ENCODE results near the gene BAIAP2L2.
A peak's percentile ranks its signal among the peaks of the same experiment; 100 is the strongest.
"Not testable (repeated sequence)": the region's sequence is repeated elsewhere in the genome, so short reads cannot be mapped to it uniquely, and the experiment has no call there.

The BAIAP2L2 gene, protein sequence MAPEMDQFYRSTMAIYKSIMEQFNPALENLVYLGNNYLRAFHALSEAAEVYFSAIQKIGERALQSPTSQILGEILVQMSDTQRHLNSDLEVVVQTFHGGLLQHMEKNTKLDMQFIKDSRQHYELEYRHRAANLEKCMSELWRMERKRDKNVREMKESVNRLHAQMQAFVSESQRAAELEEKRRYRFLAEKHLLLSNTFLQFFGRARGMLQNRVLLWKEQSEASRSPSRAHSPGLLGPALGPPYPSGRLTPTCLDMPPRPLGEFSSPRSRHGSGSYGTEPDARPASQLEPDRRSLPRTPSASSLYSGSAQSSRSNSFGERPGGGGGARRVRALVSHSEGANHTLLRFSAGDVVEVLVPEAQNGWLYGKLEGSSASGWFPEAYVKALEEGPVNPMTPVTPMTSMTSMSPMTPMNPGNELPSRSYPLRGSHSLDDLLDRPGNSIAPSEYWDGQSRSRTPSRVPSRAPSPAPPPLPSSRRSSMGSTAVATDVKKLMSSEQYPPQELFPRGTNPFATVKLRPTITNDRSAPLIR

DNA sequence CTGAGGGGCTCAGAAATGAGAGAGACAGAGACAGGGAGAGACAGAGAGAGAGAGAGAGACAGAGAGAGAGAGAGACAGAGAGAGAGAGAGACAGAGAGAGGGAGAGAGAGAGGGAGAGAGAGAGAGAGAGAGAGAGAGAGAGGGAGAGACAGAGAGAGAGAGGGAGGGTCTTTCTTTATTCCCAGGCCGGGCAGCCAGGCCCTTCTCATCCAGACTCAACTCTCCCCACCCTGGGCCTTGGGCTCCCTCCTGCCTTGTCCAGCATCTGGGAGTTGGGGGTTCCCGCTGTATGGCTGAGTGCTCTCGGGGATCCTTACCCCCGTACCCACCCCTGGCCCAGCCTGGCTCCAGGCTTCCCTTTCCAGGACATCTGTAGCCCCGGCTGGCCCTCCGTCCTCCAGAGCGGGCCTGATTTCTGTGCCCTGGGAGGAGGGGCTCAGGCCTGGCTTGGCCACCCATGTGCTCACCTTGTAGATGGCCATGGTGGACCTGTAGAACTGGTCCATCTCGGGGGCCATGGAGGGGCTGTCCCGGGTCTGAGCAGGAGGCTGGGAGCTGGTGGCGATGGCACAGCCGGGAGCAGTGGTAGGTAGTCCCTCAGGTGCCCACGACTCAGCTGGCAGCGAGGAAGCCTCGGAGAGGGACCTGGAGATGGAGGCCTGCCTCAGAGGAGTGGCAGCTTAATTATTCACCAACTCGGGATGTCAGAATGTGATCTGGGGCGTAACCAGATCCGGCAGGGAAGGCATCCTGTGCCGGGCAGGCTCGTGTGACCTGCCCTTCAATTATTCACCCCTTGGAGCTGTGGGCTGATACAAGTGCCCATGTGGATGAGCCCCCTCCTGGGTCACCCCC lies at the start of gene BAIAP2L2:
Gene BAIAP2L2 (minus strand): TSS at position 677 of the 855 bp plus-strand sequence. CDS start 159 bp downstream, at position 518.
- DNase-seq (ENCODE audit: low read depth), result no peak

DNA sequence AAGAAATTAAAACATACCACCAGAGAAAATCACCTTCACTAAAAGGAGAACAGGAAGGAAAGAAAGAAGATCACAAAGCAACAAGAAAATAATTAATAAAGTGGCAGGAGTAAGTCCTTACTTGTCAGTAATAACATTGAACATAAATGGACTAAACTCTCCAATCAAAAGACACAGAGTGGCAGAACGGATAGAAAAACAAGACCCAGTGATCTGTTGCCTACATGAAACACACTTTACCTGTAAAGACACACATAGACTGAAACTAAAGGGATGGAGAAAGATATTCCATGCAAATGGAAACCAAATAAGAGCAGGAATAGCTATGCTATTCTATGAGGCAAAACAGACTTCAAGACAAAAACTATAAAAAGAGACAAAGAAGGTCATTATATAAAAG lies 45.2 kb upstream of the BAIAP2L2 start:
- no peak for DNase-seq (ENCODE audit: low read depth)

DNA sequence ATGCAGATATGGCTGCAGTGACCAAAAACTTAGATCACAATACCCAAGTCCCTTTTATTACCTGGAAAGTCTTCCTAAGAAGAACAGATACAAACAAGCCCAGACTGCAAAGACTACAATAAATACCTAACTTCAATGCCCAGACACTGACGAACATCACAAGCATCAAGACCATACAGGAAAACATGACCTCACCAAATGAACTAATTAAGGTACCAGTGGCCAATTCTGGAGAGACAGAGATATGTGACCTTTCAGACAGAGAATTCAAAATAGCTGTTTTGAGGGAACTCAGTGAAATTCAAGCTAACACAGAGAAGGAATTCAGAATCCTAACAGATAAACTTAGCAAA lies 44.1 kb upstream of the BAIAP2L2 start:
- not testable (repeated sequence) for DNase-seq (ENCODE audit: low read depth)

DNA sequence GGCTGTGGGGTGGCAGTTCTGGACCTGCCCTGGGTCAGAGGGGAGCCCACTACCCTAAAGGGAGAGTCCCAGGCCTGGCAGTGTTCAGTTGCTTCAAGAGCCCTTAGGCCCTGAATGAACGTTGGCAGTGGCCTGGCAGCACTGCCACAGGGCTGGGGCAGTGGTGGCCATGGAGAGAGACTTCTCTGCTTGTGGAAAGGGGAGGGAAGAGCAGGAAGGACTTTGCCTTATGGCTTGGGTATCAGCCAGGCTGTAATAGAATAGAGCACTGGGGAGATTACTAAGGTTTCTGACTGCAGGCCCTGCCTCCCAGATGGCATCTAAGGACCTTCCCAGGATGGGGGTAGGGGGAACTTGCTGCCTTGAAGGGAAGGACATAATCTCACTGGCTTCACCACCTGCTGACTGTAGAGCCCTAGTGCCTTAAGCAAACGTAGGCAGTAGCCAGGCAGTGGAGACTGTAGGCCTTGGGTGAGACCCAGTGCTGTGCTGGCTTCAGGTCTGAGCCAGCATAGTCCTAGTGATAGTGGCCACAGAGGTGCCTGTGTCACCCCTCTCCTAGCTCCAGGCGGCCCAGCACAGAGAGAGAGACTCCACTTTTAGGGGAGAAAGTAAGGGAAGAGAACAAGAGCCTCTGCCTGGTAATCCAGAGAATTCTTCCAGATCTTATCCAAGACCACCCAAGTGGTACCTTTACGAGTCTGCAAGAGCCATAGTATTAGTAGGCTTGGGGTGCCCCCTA lies 43.5 kb upstream of the BAIAP2L2 start:
- no peak for DNase-seq (ENCODE audit: low read depth)

DNA sequence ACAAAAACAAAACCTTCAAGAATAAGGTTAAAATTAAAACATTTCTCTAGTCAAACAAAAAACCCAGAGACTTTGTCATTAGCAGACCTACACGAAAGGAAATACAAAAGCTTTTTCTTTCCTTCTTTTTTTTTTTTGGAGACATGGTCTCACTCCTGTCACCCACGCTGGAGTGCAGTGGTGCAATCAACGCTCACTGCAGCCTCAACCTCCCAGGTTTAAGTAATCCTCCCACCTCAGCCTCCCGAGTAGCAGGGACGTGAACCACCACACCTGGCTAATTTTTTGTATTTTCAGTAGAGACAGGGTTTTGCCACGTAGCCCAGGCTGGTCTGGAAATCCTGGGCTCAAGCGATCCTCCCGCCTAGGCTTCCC lies 40.6 kb upstream of the BAIAP2L2 start:
- DNase-seq (ENCODE audit: low read depth), result no peak

DNA sequence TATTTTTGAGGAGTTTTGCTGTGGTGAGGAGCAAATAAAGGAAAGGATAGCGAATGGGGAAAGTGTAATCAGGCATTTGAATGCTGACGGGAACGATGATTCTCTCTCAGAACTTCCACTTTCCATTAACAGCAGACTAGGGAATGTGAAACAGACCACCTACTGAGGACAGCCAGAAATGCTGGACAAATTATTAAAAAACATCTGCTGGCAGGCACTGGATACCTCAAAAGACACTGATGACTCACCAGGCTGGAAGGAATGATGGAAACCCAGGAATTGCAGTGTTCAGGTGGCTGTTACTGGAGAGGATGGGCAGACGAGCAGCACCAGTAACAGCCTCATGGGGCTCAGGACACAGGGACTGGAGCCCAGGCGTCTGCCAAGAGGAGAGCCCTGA lies 37.8 kb upstream of the BAIAP2L2 start:
- peak; percentile 35 for DNase-seq (ENCODE audit: low read depth)

DNA sequence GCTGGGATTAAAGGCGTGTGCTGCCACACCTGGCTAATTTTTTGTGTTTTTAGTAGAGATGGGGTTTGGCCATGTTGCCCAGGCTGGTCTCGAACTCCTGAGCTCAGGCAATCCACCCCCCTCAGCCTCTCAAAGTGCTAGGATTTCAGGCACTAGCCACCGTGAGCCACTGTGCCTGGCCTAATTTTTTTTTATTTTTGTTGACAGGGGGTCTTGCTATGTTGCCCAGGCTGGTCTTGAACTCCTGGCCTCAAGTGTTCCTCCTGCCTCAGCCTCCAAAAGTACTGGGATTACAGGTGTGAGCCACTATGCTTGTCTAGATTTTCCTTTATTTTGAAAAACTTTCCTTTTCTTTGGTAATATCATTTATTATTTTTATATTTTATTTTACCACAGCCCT lies 35.7 kb upstream of the BAIAP2L2 start:
- not testable (repeated sequence) for DNase-seq (ENCODE audit: low read depth)

DNA sequence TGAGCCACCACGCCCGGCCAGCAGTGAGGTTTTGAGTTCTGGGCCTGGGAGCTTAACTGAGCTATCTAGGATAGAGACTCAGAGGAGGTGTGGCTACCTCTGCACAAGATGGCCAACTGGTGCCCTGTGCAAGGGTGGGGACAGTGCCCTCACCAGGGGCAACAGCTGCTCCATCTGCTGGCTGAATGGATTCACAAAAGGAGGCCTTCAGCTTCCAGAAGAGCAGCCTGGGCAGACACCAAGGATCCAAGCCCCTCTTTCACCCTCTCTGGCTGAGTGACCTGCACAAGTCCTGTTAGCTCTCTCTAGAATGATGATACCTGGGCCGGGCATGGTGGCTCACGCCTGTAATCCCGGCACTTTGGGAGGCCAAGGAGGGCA lies 33.5 kb upstream of the BAIAP2L2 start:
- no peak for DNase-seq (ENCODE audit: low read depth)

DNA sequence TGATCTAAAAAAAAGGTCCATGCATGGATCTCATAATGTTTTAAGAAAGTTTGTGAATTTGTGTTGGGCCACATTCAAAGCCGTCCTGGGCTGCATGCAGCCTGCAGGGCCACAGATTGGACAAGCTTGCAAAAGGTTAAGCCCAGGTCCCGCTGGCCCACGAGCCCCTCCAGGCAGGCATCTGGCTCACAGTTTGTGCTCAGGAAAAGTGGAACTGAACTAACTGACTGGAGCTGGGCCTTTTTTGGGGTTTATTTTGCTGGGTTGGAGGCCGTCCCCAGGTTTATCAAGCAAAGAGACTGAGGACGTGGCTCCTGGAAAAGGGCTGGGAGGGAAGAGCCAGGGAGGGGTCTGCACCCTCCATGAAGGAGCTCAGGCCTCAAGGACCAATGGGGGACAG lies 32.1 kb upstream of the BAIAP2L2 start:
- DNase-seq (ENCODE audit: low read depth), result no peak

DNA sequence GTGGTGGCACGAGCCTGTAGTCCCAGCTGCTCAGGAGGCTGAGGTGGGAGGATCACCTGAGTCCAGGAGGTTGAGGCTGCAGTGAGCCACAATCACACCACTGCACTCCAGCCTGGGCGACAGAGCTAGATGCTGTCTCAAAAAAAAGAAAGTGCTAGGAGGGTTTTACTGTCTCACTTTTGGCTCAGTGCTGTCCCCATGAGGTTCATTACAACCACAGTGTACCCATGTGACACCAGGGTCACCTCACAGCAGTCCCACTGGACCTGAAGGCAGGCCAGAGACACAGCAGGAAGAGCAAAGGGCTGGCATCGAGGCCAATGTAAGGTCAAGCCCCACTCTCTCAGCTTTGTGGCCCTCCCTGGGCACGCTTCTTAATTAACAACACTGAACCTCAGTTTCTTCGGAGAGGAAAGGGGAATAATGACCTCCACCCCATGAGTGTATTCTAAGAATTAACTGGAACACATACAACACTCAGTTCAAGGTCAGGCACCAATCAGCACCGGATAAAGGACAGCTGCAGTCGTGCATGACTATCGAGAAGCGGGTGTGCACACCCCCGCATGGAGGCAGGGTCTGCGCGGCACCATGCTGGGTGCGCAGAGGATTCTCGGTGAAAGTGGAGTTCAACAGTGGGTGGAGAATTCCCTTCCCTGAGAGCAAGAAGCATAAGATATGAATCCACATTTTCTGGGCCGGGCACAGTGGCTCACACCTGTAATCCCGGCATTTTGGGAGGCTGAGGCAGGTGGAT lies 30.9 kb upstream of the BAIAP2L2 start:
- no peak for DNase-seq (ENCODE audit: low read depth)

DNA sequence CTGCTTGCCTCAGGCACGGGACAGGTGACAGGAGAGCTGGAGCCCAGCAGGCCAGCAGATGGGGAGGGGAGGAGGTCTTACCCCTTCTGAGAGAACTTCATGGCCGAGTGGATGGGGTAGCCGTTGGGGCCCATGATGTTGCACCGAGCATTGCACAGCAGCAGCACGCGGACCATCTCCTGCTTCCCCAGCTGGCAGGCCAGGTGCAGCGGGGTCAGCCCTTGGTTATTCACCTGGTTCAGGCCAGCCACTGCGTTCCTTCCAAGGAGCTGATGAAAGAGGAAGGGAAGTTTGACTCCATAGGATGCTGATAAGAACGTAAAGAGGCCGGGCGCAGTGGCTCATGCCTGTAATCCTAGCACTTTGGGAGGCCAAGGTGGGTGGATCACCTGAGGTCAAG lies 29.4 kb upstream of the BAIAP2L2 start:
- DNase-seq (ENCODE audit: low read depth), result no peak

DNA sequence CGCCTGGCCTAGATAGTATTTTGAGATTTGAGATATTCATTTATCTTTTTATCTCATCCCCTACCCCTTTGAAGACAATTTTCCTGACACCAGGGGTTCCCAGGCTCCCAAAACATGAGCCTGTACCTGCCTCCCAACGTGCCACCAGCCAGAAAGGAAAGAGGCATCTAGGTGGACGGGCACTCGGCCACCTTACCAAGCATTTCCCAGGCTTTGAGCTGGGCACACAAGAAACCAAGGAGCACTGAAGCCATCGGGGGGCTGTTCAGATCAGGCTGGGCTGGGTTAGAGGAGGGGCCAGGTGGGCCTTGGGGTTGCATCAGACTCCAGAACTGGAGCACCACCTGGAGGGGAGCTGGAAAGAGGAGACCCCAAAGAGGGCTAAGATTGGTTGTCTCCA lies 28.5 kb upstream of the BAIAP2L2 start:
- DNase-seq (ENCODE audit: low read depth), result no peak

DNA sequence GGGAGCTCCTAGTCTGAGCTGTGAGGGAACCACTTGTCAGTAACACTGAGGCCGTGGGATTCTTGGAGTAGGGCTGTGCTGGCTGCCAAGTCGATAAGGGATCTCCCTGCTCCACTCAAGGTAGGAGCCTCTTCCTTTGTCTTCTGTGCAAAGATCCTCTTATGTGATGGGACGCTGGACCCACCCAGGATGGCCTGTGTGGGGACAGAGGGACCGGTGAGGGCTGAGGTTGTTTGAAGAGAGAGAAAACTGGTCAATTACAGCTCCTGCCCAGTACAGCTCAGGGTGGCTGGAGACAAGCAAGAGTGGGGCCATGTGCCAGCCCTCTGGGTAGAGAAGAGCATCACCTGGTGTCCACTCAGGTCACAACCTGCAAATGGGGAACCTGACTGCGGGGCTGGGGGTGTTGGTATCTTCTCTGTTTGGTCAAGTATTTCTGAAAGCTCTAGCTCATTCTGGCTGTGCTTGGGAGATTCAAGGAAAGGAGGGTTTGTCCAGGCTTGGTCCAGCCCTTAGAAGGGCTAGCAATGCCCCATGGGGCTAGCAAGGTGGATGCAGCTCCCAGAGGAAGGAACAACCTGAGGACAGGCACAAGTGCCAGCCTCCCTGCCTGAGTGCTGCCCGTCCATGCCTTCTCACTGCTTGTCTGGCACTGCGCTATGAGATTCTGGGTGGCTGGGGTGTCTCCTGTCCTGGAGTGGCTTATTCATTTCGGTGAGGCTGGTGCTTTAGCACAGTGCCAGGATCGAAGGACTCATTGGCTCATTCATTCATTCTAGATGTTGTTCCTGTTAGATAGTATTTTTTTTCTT lies 27.6 kb upstream of the BAIAP2L2 start:
- DNase-seq (ENCODE audit: low read depth), result no peak

DNA sequence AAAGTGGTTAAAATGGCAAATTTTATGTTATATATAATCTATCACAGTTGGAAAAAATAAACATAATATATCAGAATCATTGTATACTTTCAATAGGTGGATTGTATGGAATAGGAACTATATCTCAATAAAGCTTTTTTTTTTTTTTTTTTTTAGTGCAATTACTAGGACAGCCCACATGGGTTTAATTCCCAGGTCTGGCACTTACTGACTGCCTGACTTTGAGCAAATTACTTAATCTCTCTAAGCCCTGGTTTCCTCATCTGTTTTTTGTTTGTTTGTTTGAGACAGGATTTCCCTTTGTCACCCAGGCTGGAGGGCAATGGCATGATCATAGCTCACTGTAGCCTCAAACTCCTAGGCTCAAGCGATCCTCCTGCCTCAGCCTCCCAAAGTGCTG lies 26.1 kb upstream of the BAIAP2L2 start:
- peak; percentile 8 for DNase-seq (ENCODE audit: low read depth)

DNA sequence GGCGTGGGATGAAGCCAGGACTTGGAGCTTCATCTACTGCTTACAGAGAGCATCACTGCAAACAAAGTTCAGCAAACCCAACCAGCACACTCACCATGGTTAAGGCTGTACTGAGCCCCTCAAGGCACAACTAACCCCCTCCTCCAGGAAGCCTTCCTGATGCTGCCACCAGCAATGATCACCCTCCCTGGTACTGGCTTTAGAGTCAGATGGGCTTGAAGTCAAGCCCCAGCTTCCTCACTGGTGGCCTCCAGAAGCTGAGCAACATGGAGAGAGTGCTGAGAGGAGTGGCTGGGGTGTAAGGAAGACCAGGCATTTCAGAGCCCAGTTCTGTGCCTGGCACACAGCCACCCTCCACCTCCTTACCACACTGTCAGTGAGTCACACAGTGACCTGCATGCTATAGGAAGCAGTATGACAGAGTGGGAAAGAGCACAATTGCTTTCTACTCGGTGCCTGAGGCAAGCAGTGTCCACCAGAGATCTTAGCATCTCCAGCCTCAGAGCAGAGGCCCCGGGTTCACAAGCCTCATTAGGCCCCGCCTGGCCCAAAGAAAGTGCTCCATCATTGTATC lies 24.7 kb upstream of the BAIAP2L2 start:
- DNase-seq (ENCODE audit: low read depth), result peak; percentile 73

DNA sequence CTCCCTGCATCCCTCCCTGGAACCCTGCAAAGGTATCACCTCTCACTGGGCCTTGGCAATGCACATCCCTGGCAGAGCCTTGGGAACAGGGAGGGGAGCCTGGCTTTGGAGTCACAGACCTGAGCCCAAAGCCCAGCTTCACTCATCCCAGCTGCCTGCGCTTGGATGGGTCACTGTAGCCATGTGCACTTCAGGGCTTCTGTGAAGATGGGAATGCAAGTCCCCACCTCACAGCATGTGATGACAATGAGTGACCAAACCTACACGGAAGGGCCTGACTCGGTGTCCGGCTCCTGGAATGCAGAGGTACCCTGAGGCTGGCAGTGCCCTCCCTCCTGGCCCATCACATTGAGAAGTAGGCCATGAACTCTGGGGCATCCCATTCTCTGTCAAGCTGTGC lies 22.8 kb upstream of the BAIAP2L2 start:
- no peak for DNase-seq (ENCODE audit: low read depth)

DNA sequence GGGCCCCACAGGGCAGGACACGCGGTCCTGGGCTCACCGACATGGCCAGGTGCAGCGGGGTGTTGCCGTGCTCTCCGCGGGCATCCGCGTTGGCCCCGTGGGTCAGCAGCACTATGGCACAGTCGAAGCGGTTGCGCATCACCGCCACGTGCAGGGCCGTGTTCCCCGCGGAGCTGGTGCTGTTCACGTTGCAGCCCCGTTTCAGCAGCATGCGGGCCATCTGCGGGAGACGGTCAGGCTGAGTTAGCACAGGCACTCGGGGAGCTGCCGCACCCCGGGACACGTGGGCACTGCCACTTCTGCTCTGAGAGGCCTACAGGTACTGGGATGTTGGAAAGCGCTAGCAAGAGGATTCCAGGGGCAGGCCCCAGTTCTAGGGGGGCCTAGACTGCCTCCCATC lies 22.3 kb upstream of the BAIAP2L2 start:
- DNase-seq (ENCODE audit: low read depth), result no peak

DNA sequence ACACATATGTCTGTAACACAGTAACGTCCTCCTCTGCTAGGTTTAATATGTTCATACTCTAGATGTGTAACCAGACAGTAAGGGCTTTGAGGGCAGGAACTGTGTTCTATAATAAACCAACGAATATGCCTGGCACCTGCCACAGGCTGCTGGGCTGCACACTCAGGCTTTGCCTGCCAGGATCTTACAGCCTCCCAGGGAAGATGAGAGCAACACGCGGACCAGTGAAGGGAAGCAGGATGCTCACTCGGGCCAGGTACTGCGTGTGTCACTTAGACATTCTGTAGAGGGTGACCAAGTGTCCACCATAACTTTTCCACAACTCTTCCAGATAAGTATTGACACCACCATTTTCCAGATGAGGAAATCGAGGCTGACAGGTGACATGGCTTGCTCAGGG lies 21.7 kb upstream of the BAIAP2L2 start:
- no peak for DNase-seq (ENCODE audit: low read depth)

DNA sequence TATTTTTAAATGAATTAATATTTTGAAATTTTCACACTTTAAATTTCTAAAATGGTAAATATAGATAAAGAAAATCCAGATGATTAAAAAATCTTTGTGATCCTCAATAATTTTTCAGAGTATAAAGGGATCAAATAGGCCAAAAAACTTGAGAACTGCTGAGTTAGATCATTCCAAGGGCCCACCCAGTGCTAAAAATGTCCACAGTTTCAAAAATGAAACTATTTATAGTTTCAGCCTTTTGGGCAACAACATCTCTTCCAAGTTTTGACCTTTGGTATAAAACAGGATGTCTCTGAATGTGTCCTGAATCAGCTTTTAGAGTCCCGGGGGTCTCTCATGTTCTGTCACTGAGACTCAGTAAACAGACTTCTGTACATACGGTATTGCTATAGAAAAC lies 20.9 kb upstream of the BAIAP2L2 start:
- DNase-seq (ENCODE audit: low read depth), result no peak

DNA sequence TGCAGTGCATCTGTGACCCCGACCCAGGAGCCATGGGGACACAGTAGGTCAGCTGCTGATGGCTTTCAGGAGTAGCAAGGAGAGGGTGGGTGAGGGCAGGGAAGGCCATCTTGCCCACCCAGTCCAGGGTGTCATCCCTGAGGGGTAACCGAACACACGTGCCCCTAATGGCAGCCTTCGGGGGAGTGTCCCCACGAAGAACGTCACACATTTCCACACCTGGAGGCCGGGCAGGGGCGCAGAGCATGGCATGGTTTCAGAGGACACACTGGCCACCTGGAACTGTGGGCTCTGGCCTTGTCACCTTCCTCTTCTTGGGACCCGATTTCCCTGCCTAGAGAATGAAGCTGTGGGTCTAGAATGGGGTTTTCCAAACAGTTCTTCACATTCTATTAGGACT lies 19.4 kb upstream of the BAIAP2L2 start:
- no peak for DNase-seq (ENCODE audit: low read depth)

DNA sequence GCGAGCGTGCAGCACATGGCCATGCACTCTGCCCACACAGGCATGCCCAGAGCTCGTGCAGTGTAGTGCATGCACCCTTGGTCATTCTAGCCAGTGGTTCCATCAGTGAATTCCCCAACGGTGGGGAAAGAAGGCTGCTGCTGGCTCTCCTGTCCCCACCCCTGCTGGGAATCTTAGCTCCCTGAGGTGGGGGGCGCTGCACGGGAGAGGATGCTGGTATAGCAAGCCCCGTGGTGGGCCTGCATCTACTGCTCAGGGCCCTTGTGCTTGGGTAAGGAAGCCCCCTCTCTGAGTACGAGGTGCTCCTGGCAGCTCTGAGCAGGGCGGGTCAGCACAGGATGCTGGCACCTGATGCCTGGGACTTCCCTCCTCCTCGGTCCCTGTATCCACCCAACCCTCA lies 18.5 kb upstream of the BAIAP2L2 start:
- DNase-seq (ENCODE audit: low read depth), result no peak
